ENCODE results near the gene WDR35. TPM values are rescaled to one million over a fixed set of nuclear protein-coding genes. Genes with fewer than 3 reads are reported as not detected.

Gene WDR35
- total RNA-seq (2014; rRNA removed; shearing (Covaris generic)), result 16.7 and 22.8 TPM in 2 replicates

GRCh38 chr2:19989667-19990415, at the start of gene WDR35:
WDR35 (minus strand) TSS chr2:19990105; CDS start chr2:19990015, 90 bp downstream.
- in situ Hi-C loops (cut with HindIII; ENCODE audit: low sequenced_read_pairs), result no loop called here
- peak; percentile 82 for DNase-seq (ENCODE audit: low spot score)

- DNase-seq (ENCODE audit: low spot score), result no peak
- in situ Hi-C loops (cut with HindIII; ENCODE audit: low sequenced_read_pairs), result no loop called here
Observed at GRCh38 chr2:20037660-20038059, 47.8 kb upstream of the WDR35 start.

- in situ Hi-C loops (cut with HindIII; ENCODE audit: low sequenced_read_pairs), result no loop called here
- no peak for DNase-seq (ENCODE audit: low spot score)
Observed at GRCh38 chr2:20035955-20036666, 46.2 kb upstream of the WDR35 start.

GRCh38 chr2:20034821-20035220, 44.9 kb upstream of the WDR35 start:
- in situ Hi-C loops (cut with HindIII; ENCODE audit: low sequenced_read_pairs), result no loop called here
- no peak for DNase-seq (ENCODE audit: low spot score)

GRCh38 chr2:20034218-20034617, 44.3 kb upstream of the WDR35 start:
- in situ Hi-C loops (cut with HindIII; ENCODE audit: low sequenced_read_pairs), result no loop called here
- DNase-seq (ENCODE audit: low spot score), result no peak

GRCh38 chr2:20033322-20033721, 43.4 kb upstream of the WDR35 start:
- DNase-seq (ENCODE audit: low spot score), result no peak
- in situ Hi-C loops (cut with HindIII; ENCODE audit: low sequenced_read_pairs), result no loop called here

- in situ Hi-C loops (cut with HindIII; ENCODE audit: low sequenced_read_pairs), result no loop called here
- DNase-seq (ENCODE audit: low spot score), result no peak
Observed at GRCh38 chr2:20030224-20030623, 40.3 kb upstream of the WDR35 start.

- in situ Hi-C loops (cut with HindIII; ENCODE audit: low sequenced_read_pairs), result no loop called here
- DNase-seq (ENCODE audit: low spot score), result no peak
Observed at GRCh38 chr2:20027705-20028434, 38.0 kb upstream of the WDR35 start.

GRCh38 chr2:20027260-20027677, 37.4 kb upstream of the WDR35 start:
- in situ Hi-C loops (cut with HindIII; ENCODE audit: low sequenced_read_pairs), result no loop called here
- DNase-seq (ENCODE audit: low spot score), result no peak

GRCh38 chr2:20025065-20025786, 35.3 kb upstream of the WDR35 start:
- DNase-seq (ENCODE audit: low spot score), result no peak
- in situ Hi-C loops (cut with HindIII; ENCODE audit: low sequenced_read_pairs), result no loop called here

GRCh38 chr2:20023688-20024087, 33.8 kb upstream of the WDR35 start:
- no peak for DNase-seq (ENCODE audit: low spot score)
- in situ Hi-C loops (cut with HindIII; ENCODE audit: low sequenced_read_pairs), result no loop called here

- in situ Hi-C loops (cut with HindIII; ENCODE audit: low sequenced_read_pairs), result no loop called here
- no peak for DNase-seq (ENCODE audit: low spot score)
Observed at GRCh38 chr2:20021405-20022009, 31.6 kb upstream of the WDR35 start.

- no peak for DNase-seq (ENCODE audit: low spot score)
- in situ Hi-C loops (cut with HindIII; ENCODE audit: low sequenced_read_pairs), result no loop called here
Observed at GRCh38 chr2:20019747-20020146, 29.8 kb upstream of the WDR35 start.

GRCh38 chr2:20018601-20019152, 28.8 kb upstream of the WDR35 start:
- in situ Hi-C loops (cut with HindIII; ENCODE audit: low sequenced_read_pairs), result no loop called here
- no peak for DNase-seq (ENCODE audit: low spot score)

GRCh38 chr2:20016346-20016745, 26.4 kb upstream of the WDR35 start:
- in situ Hi-C loops (cut with HindIII; ENCODE audit: low sequenced_read_pairs), result no loop called here

GRCh38 chr2:20015482-20016083, 25.7 kb upstream of the WDR35 start:
- DNase-seq (ENCODE audit: low spot score), result peak; percentile 69
- in situ Hi-C loops (cut with HindIII; ENCODE audit: low sequenced_read_pairs), result no loop called here

More at GRCh38 chr2:20016346-20016745, 26.4 kb upstream of the WDR35 start:
- DNase-seq (ENCODE audit: low spot score), result no peak

GRCh38 chr2:20013126-20013849, 23.4 kb upstream of the WDR35 start:
- in situ Hi-C loops (cut with HindIII; ENCODE audit: low sequenced_read_pairs), result no loop called here
- DNase-seq (ENCODE audit: low spot score), result no peak

All from G401 (cell line).